Caki2 (cell line): ENCODE data around the gene BBOX1. TPM values are rescaled to one million over a fixed set of nuclear protein-coding genes. Genes with fewer than 3 reads are reported as not detected.
A peak's percentile ranks its signal among the peaks of the same experiment; 100 is the strongest.

Source experiments
- DNase-seq: peaks from one replicate; pipeline ENCODE4 v3.0.0-alpha.2; 2015; ENCODE audit warnings: low read depth
- in situ Hi-C: cut with HindIII; loops from 2 replicates; pipeline ENCODE4 v1.10.0; 2016; ENCODE audit warnings: low sequenced_read_pairs, low pct_unique_long_range_greater_than_20kb, mixed read lengths
- total RNA-seq: library from RNA; depleted of rRNA; stranded (reverse); fragments of >200 nt; shearing (Covaris generic); gene quantifications from 2 replicates; pipeline ENCODE4 v1.2.3, GENCODE V29; 2014; ENCODE audit warnings: low replicate concordance

BBOX1 gene
- total RNA-seq, 1 experiment from 2014 or later = not detected

DNA sequence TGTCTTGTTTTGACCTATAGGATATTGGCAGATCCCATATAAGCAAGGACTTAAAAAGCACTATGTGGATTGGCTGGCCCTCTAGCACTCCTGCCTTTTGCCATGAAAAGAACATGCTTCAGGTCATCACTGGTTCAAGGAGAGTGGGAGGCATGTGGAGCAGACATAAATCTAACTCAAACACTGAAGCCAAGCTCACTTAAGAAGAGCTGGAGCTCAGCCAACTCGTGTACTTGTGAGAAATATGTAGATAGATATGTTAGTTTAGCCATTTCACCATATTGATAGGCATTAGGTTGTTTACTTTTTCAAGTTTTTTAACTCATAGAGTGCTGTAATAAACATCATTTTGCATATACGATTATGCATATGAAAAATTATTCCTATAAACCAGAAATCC is 19.9 kb upstream of the BBOX1 start:
- in situ Hi-C loops = no loop called here
- DNase-seq = no peak

- in situ Hi-C loops = no loop called here
- no peak for DNase-seq
Observed at GRCh38 chr11:27022659-27023251, 17.9 kb upstream of the BBOX1 start.

DNA sequence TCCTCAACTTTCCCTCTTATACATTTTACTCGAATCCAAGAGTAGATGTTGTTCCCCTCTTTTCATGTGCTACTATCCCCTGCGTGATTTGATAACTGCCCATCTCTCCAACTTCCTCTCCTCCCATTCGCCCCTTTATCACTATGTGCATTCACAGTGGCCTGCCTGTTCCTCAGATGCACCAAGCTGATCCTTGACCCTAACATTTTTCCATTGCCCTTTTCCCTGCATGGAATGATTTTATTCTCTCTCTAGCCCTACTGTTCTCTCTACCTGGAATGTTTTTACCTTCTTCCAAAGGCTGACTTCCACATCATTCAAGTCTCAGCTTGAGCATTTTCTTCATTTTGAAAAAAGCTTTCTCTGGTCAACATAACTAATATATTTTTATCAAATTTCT is 15.8 kb upstream of the BBOX1 start:
- in situ Hi-C loops = no loop called here
- DNase-seq = no peak

GRCh38 chr11:27025312-27025955 is 15.2 kb upstream of the BBOX1 start:
- DNase-seq = no peak
- in situ Hi-C loops = no loop called here

- in situ Hi-C loops = no loop called here
Observed at GRCh38 chr11:27025957-27026733, 14.5 kb upstream of the BBOX1 start.

GRCh38 chr11:27028561-27028965 is 12.1 kb upstream of the BBOX1 start:
- in situ Hi-C loops = no loop called here
- no peak for DNase-seq

More at GRCh38 chr11:27025957-27026733, 14.5 kb upstream of the BBOX1 start:
- no peak for DNase-seq

- no peak for DNase-seq
- in situ Hi-C loops = no loop called here
Observed at GRCh38 chr11:27029966-27030365, 10.6 kb upstream of the BBOX1 start.

GRCh38 chr11:27031754-27032153 is 8.9 kb upstream of the BBOX1 start:
- no peak for DNase-seq
- in situ Hi-C loops = no loop called here

GRCh38 chr11:27039873-27040272 is 742 bp upstream of the BBOX1 start:
- in situ Hi-C loops = no loop called here

GRCh38 chr11:27041141-27041899 is 705 bp downstream of the BBOX1 start:
- no peak for DNase-seq
- in situ Hi-C loops = no loop called here

More at GRCh38 chr11:27039873-27040272, 742 bp upstream of the BBOX1 start:
- no peak for DNase-seq

DNA sequence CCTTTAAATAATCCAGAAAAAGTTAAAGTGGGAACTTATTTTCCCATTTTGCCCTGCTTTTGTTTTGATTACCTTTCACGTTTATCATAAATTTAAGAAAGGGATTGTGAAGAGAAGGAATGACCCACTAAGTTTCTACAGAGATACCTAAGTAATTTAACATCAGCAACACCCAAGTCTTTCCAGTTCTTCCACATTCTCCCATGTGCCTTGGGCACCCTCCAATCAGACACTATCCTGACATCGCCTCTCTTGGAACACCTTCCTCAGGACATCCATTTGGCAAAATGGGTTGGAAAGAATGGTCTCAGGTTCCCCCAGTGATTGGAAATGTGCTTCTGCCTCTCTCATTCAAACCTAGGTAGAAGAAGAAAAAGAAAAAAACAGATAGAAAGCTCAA is 6.3 kb downstream of the BBOX1 start:
- no peak for DNase-seq
- in situ Hi-C loops = no loop called here

DNA sequence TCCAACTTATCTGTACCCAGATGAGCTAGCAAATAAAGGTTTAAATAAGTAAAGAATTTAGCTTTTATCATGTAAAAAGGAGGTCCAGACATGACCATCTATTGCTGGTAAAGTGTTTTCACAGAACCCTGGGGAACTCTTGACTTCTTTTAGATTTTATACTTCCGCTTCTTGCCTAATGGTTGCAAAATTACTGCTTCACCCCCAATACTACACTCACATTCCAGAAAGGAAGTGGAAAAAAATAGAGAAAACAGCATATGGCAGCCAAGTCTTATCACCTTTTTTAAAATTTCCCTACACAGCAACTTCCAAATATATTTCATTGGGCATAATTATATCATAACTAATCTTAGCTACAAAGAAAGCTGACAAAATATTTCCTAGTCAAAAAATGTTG is 12.1 kb downstream of the BBOX1 start:
- no peak for DNase-seq
- in situ Hi-C loops = no loop called here

GRCh38 chr11:27055065-27055682 is 14.6 kb downstream of the BBOX1 start:
- in situ Hi-C loops = no loop called here
- peak; percentile 78 for DNase-seq

DNA sequence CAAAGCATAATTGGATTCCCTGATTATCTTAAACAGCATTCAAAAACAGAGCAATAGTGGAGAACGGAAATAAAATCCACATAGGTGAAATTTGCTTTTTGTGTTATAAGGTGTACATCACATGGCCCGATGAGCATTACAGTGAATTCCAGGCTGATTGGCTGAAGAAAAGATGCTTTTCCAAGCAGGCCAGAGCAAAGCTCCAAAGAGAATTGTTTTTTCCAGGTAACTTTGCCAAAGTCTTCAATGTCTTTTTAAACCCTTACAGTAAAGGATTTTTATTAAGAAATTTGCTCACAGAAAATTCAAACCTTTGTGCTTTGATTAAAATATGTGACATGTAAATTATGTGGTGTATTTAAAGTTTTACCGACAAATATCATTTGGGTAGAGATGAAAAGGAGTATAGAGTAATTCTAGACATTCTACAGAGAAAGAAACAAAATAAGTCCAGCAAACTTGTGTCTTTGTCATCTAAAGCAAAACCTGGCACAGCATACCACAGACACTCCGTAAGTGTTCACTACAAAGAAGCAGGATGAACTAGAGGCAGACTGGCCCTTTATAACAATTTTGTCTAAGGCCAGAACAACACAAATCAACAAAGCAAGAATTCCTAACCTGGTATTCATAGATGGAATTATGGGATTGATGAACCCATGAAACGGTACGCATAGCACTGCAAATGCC is 16.6 kb downstream of the BBOX1 start:
- DNase-seq = no peak
- in situ Hi-C loops = no loop called here

DNA sequence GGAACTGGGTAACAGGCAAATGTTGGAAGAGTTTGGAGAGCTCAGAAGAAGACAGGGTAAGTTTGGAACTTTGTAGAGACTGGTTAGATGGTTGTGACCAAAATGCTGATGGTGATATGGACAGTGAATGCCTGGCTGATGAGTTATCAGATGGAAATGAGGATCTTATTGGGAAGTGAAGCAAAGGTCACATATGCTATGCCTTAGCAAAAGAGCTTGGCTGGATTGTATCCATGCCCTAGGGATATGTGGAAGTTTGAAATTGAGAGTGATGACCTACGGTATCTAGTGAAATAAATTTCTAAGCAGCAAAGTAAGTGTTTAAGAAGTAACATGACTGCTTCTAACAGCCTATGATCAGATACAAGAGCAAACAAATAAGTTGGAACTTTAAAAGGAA is 17.8 kb downstream of the BBOX1 start:
- in situ Hi-C loops = no loop called here
- DNase-seq = no peak

DNA sequence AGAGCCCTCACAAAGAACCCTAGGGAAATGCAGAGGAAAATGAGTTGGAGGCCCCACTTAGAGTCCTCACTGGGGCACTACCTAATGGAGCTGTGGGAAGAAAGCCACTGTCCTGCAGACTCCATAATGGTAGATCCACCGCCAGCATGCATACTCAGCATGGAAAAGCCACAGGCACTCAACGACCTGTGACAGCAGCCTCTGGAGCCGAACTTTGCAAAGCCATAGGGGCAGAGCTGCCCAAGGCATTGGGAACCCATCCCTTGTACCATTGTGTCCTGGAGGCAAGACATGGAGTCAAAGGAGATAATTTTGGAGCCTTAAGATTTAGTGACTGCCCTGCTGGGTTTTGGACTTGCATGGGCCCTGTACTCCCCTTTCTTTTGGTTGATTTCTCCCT is 18.8 kb downstream of the BBOX1 start:
- no peak for DNase-seq
- in situ Hi-C loops = no loop called here

GRCh38 chr11:27060816-27061460 is 20.3 kb downstream of the BBOX1 start:
- in situ Hi-C loops = no loop called here
- no peak for DNase-seq

GRCh38 chr11:27061461-27061821 is 20.8 kb downstream of the BBOX1 start:
- in situ Hi-C loops = no loop called here
- no peak for DNase-seq
